WERI-Rb-1 (cell line): ENCODE measurements around the gene CAPN14.

ENCODE experiments used
- DNase-seq: peaks from one replicate; pipeline ENCODE4 v3.0.0-alpha.2; 2020
- H3K27ac ChIP-seq: fragments of 250-450 bp; sonication (Bioruptor Pico); 2 replicates; pipeline ENCODE4 v1.5.1; 2020; ENCODE audit warnings: mild to moderate bottlenecking, moderate library complexity
- H3K27me3 ChIP-seq: fragments of 250-450 bp; sonication (Bioruptor Pico); 2 replicates; pipeline ENCODE4 v1.5.1; 2021; ENCODE audit warnings: mild to moderate bottlenecking, low read depth, moderate library complexity; ENCODE audit not compliant: insufficient read depth, severe bottlenecking
- H3K36me3 ChIP-seq: fragments of 250-450 bp; sonication (Bioruptor Pico); 2 replicates; pipeline ENCODE4 v1.5.1; 2020; ENCODE audit warnings: mild to moderate bottlenecking, moderate library complexity
- H3K4me3 ChIP-seq: 2 replicates; pipeline ENCODE4 v1.5.1; 2011; ENCODE audit warnings: low read depth, mild to moderate bottlenecking, control low read depth, low read length
- H3K9me3 ChIP-seq: fragments of 250-450 bp; sonication (Bioruptor Pico); 2 replicates; pipeline ENCODE4 v1.5.1; 2021; ENCODE audit warnings: mild to moderate bottlenecking, moderate library complexity; ENCODE audit not compliant: severe bottlenecking
- CTCF ChIP-seq: IDR thresholded peaks from 2 replicates; pipeline ENCODE4 v1.5.1; 2011; ENCODE audit warnings: low read depth, mild to moderate bottlenecking, control low read depth, inconsistent platforms, low read length

Gene CAPN14

GRCh38 chr2:31253356-31254131 is 36.2 kb upstream of the CAPN14 start:
- H3K9me3 ChIP-seq: no peaks in the 10 kb centered on the region
- TF ChIP-seq CTCF: no peak
- H3K4me3 ChIP-seq: no peak overlapping the region
- DNase-seq: peak; percentile 81
- H3K36me3 ChIP-seq: no peaks in the 10 kb centered on the region; the same call in 1 of the 2 replicates
- H3K27ac ChIP-seq: peak overlapping the region; percentile 76
- no peaks in the 10 kb centered on the region for H3K27me3 ChIP-seq

- Histone ChIP-seq H3K27ac (no peak overlapping the region), H3K27me3 (no peaks in the 10 kb centered on the region), H3K4me3 (no peak overlapping the region), H3K36me3 (no peaks in the 10 kb centered on the region; the same call in 1 of the 2 replicates), H3K9me3 (no peaks in the 10 kb centered on the region)
- TF ChIP-seq CTCF: no peak
- no peak for DNase-seq
These were observed 34.5 kb upstream of the CAPN14 start for GRCh38 chr2:31251851-31252250.

GRCh38 chr2:31251018-31251417 is 33.7 kb upstream of the CAPN14 start:
- H3K9me3 ChIP-seq: no peaks in the 10 kb centered on the region
- no peak for TF ChIP-seq CTCF
- no peak for DNase-seq
- H3K4me3 ChIP-seq: no peak overlapping the region
- no peaks in the 10 kb centered on the region for H3K27me3 ChIP-seq
- no peak overlapping the region for H3K27ac ChIP-seq
- no peaks in the 10 kb centered on the region; the same call in 1 of the 2 replicates for H3K36me3 ChIP-seq

GRCh38 chr2:31249009-31249690 is 31.8 kb upstream of the CAPN14 start:
- H3K27me3 ChIP-seq: no peaks in the 10 kb centered on the region
- no peak for TF ChIP-seq CTCF

GRCh38 chr2:31248139-31248538 is 30.8 kb upstream of the CAPN14 start:
- no peaks in the 10 kb centered on the region; the same call in 1 of the 2 replicates for H3K36me3 ChIP-seq
- no peak for TF ChIP-seq CTCF
- DNase-seq: no peak
- H3K27me3 ChIP-seq: no peaks in the 10 kb centered on the region
- H3K27ac ChIP-seq: no peak overlapping the region
- H3K4me3 ChIP-seq: no peak overlapping the region
- H3K9me3 ChIP-seq: no peaks in the 10 kb centered on the region

More at GRCh38 chr2:31249009-31249690, 31.8 kb upstream of the CAPN14 start:
- H3K9me3 ChIP-seq: no peaks in the 10 kb centered on the region
- H3K36me3 ChIP-seq: no peaks in the 10 kb centered on the region; the same call in 1 of the 2 replicates
- no peak for DNase-seq
- H3K27ac ChIP-seq: no peak overlapping the region
- no peak overlapping the region for H3K4me3 ChIP-seq
